HCT116 (cell line): ENCODE measurements around the gene LBHD1.

Experiments used
- CTCF ChIP-seq, 3 experiments: fragments of 200-600 bp in 1 of 3; sonication (generic) in 1 of 3; IDR thresholded peaks in 2 of 3; conservative IDR thresholded peaks in 1 of 3; 2 replicates each; pipeline ENCODE4 v1.5.1; 2012 to 2017; ENCODE audit warnings: low read depth in 2 of 3, low read length in 2 of 3, antibody characterized with exemption in 1 of 3, borderline replicate concordance in 1 of 3, control low read depth in 1 of 3, mild to moderate bottlenecking in 1 of 3, mixed read lengths in 1 of 3, mixed run types in 1 of 3, moderate library complexity in 1 of 3; ENCODE audit not compliant: insufficient read depth in 1 of 3
- POLR2AphosphoS5 ChIP-seq: IDR thresholded peaks from 2 replicates; pipeline ENCODE4 v1.6.1; 2011; ENCODE audit warnings: mild to moderate bottlenecking, low read depth, low read length, moderate library complexity

- no peak for TF ChIP-seq CTCF (IDR thresholded peaks at IDR 0.05 in 2 of 3, conservative IDR thresholded peaks at IDR 0.05 in 1 of 3; ENCODE audit: borderline replicate concordance in 1 of 3, insufficient read depth in 1 of 3, low read depth in 2 of 3, low read length in 2 of 3)
- peak; percentile 92 for TF ChIP-seq POLR2AphosphoS5
These were observed at the start of gene LBHD1, which contains the start of gene UQCC3 for GRCh38 chr11:62671608-62672389.
